ENCODE results near the gene BCCIP. TPM values are rescaled to one million over a fixed set of nuclear protein-coding genes. Genes with fewer than 3 reads are reported as not detected.
A peak's percentile ranks its signal among the peaks of the same experiment; 100 is the strongest.

Gene BCCIP
- total and polyA plus RNA-seq, 2 of the 8 experiments (the other 6 are each of a cell fraction or from before 2014, with no cell fraction given): 33.9 to 120 TPM

DNA sequence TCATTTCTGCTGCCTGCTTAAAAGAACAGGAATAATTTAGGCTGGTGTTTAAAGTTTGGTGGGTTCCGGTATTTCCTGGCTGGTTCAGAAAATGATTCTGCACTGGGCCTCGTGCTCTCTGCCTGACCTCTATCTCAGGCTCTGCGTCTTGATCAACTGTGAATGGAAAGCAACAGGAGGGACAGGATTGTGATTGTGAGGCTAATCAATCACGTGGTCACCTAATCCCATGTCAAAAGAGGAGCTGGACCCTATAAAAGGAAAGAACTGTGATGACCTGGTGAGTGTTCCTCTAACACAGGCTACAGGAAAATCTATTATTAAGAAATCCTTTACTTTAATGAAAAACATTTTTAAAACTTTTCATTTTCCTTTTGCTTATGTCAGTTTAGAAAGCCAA lies 57.8 kb downstream of the BCCIP start, which contains the start of gene DHX32 (continued):
- TF ChIP-seq E2F6 (IDR thresholded peaks at IDR 0.05): peak; percentile 66
- TF ChIP-seq ATF3 (IDR thresholded peaks at IDR 0.05; ENCODE audit: insufficient read depth, low read depth, low read length): 0 out of 2 replicates have a peak, but pooled peaks have one; percentile 10
- peak in 1 of 2 experiments; percentile 57; a peak in 1 of 3 replicates for TF ChIP-seq EP300 (IDR thresholded peaks at IDR 0.05; ENCODE audit: borderline replicate concordance in 1 of 2, low read depth in 2 of 2, low read length in 2 of 2)
- TF ChIP-seq RNF2 (IDR thresholded peaks at IDR 0.05; ENCODE audit: borderline replicate concordance, low read depth, low read length, missing control alignments, poor library complexity, severe bottlenecking): no peak
- peak; percentile 75 for TF ChIP-seq NANOG (IDR thresholded peaks at IDR 0.05; ENCODE audit: insufficient read depth, low read depth, low read length, poor library complexity, severe bottlenecking)
- peak in 1 of 2 experiments; percentile 42 for TF ChIP-seq BCL11A (IDR thresholded peaks at IDR 0.05; ENCODE audit: low read depth in 2 of 2, low read length in 2 of 2)
- TF ChIP-seq RXRA (IDR thresholded peaks at IDR 0.05; ENCODE audit: insufficient read depth, low read depth, low read length): peak; percentile 93
- TF ChIP-seq USF2 (IDR thresholded peaks at IDR 0.05; ENCODE audit: low read length): peak; percentile 83

Data from H1 (cell line).